SH-SY5Y (cell line): Measurements from ENCODE around the gene EBF3.

Experiments
- GATA2 ChIP-seq: IDR thresholded peaks from 2 replicates; pipeline ENCODE4 v1.6.1; 2011; ENCODE audit warnings: mild to moderate bottlenecking, low read depth, low read length
- GATA3 ChIP-seq: IDR thresholded peaks from 2 replicates; pipeline ENCODE4 v1.6.1; 2011; ENCODE audit warnings: low read depth, mild to moderate bottlenecking, low read length, moderate library complexity

The EBF3 gene

DNA sequence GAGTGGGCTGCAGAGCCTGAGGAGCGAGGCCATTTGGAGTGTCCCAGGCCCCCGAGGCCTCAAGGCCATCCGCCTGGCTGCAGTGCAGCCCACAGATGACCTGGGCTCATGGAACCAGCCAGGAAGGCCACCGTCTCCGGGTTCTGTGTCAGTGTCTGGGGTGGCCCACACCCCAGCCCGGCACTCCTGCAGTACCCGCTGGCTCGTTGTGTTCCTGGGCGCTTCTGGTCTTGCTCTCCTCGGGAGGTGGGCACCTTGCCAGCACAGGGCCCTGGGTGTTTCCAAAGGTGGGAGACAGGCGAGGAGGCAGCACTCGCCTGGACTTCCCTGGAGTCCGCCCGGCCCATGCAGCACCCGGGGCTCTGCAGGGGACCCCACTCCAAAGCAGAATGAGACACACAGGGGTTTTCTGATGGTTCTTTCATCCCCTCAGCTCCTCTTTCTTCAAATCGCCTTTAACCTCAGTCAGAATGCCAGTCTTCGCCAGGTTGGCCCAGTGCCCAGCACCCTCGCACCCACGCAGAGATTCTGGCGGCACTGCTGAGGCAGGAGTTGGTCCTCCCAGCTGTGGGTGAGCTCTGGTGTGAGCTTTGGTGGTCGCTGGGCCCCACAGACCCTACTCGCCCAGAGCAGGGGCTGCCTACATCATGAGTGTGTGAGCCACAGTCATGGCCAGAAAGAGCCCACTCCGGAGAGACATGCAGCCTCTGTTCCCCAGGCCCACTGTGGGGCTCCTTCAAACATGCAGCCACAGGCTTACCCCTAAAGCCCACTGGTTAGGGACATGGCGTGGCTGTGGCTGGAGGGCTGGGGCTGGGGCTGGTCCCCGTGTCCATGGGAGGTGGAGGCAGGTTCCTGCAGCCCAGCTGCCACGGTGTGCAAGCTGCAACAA lies 155.7 kb downstream of the EBF3 start:
- TF ChIP-seq GATA2: no peak
- no peak for TF ChIP-seq GATA3

DNA sequence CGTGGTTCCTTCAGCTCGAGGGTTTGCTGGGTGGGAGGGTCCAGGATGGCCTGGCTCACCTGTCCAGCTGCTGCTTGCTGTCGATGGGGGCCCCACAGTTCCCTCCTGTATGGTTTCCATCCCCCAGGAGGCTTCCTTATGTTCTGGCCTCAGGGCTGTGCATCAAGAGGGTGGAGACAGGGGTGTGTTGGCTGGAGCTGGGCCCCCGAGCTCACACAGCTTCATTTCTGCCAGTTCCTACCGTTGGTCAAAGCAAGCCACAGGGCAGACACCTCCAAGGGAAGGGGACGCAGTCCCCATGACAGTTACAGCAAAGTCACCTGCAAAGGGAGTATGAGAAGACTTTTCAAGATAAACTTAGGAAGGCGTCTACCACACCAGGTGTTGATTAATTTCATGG lies 156.9 kb downstream of the EBF3 start:
- TF ChIP-seq GATA3 (no peak), GATA2 (no peak)

DNA sequence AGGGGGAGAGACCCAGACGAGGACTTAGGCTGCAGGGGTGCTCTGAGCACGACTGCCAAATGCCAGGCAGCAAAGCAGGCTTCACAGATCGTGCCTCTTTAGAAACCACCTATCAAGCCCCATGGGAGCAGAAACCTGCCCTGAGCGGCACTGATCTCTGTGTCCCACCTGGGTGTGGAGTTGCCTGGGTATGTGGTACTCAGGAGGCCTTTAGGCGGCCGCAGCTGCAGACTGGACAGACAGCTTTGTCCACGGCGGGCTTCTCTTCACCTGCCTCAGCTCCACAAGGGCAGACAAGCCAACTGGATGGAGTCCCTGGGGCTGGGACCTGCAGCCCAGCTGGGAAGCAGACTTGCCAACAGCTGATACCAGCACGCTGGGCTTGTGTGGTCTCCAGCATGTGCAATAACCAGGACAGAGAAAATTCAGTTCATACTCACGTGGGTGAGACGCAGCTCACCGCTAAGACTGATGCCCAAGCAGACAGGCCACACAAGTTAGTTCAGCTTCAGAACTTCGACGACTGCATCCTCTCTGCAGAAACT lies 163.2 kb downstream of the EBF3 start:
- TF ChIP-seq GATA2: no peak

DNA sequence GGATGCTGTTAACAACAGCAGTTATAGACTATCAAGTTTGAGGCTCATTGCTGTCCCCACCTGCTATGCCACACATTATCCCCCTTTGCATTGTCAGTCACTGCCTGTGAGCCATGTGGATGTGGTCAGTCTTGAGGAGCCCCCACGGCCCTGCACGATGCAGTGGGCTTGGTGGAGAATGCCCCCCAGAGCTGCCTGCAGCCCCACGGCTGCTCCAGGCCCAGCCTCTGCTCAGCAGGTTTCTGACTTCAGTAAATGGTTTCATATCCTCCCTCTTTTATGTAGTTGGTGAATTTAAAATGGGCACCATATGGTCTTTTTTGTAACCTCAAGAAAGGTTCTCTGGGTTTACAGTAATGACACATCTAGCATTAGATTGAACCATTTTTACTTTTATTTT lies 164.1 kb downstream of the EBF3 start:
- TF ChIP-seq GATA2: no peak
- TF ChIP-seq GATA3: no peak

DNA sequence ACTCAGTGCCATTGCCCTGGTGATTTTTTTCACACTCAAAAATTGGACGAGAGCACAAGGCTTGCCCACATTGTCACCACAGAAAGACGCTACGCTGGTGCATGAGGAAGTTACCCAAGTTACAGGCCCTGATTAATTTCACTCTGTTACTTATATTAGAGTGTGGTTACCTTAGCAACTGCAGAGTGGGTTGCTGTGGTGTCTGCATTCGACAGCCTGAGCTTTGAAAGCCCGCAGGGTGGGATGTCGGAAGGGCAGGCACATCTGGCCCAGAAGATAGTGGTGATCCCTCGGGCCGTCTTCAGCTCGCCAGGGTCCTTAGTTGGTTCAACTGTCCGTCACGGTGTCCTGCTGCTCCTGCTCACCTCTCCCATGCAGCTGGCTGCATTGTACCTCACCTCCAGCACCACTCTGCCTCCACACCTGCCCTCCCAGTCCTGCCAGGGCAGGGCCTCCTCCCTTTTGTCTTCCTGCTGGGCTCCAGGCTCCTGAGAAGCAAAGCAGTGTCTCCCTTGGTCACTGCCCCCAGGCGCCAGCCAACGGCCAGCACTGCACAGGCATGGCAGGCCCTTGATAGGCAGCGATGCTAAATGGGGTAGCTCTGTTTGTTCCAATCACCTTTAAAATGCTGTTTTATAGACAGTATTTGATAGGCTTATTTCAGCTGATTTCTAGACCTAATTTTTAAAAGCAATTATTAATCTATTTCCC lies 167.2 kb downstream of the EBF3 start:
- TF ChIP-seq GATA3 (no peak), GATA2 (no peak)

DNA sequence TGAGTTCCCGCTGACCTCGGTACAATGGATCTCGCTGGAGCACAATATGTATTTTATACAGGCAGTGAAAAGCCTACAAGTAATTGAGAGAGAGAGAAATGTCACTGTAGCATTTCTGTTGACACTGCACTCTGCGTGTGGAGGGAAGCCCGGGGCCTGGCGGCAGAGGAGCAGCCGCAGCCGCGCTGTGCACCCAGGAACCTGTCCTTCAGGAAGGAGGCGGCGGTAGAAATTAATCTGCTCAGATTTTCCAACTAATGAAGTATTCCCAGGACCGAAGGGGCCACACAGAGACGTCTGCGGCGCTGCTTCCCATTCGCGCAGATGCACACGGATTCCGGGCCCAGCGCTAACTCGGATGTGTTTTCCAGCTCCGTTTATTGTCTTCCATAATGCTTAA lies 170.1 kb downstream of the EBF3 start:
- no peak for TF ChIP-seq GATA2

DNA sequence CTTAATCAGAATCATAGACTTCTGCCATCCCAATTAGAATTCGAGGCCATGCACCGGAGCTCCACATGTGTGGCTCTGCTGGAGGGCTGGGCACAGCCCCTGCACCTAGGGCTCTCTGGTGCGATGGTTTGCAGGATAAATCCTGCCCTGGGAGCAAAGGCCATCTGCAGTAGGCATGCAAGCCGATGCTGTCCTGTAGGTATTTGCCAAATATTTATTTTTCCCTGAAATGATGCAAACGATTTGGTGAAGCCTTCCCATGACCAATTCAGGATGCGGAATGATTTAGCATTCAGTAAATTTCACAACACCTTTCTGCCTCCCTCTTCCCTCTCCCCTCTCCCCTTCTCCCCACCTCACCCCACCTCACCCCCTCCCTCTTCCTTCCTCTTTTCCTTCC lies 170.6 kb downstream of the EBF3 start:
- TF ChIP-seq GATA3 (no peak), GATA2 (no peak)

DNA sequence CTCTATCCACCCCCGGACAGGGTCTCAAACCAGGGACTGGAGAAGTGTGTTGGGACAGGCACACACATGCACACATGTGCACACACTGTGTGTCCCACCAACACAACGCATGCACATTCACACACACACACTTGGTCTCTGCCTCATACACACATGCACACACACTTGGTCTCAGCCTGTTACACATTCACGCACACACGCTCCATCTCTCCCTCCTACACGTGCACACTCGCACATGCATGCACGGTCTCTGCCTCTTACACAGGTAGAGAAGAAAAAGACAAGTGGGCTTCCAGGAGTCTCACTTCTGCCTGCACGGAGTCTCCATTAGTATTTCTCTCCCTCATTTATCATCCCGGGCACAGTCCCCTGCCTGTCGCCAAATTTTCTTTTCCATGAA lies 171.2 kb downstream of the EBF3 start:
- TF ChIP-seq GATA2 (no peak), GATA3 (no peak)

DNA sequence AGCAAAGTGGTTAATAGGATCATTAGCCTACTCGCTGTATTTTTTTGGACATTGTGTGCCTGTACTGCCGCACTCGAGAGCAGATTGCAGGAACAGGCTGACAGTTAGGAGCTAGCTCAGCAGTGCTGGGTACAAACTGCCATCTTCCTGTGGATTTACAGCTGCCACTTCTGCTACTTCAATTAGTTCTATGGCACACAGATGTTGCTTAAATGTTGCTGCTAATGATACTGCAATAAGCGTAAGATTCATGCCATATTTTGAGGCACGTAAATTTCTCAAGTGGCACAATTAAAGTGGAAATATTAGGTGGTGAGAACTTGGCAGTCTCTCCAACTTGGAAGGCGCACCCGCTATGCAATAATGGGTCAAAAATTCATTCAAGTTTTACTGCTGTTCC lies 171.9 kb downstream of the EBF3 start:
- TF ChIP-seq GATA3 (no peak), GATA2 (no peak)

DNA sequence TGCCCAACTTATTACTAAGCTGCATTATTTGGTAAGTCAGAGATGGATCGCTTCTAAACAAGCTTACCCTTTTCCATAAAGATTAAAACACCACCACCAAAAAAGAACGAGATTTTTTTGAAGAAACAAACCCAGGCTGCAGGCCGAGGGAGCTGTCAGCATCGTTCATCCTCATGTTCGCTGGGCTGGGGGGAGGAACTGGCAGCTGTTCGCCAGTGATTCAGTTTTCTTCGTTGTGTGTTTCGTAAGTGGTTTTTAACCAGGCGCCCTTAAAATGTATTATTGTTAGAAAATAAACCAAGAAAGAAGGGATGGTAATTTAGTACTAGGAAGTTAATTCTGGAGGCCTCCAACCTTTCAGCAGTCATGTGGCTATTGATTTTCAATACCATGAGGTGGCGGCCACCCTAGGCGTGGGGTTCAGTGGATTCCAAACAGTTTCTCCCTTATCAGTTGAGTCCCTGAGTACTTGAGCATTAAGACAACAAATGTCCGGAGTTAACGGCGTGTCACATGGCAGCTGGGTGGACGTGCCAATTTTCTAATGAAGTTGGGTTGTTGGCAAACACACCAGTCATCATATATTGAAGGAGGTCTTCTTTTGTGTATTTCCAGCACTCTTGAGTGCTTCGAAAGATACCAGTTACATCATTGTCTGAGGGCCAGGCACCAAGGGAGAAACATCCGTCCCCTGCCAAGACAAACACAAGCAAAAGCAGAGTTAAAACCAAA lies 173.2 kb downstream of the EBF3 start:
- TF ChIP-seq GATA3: no peak
- no peak for TF ChIP-seq GATA2

DNA sequence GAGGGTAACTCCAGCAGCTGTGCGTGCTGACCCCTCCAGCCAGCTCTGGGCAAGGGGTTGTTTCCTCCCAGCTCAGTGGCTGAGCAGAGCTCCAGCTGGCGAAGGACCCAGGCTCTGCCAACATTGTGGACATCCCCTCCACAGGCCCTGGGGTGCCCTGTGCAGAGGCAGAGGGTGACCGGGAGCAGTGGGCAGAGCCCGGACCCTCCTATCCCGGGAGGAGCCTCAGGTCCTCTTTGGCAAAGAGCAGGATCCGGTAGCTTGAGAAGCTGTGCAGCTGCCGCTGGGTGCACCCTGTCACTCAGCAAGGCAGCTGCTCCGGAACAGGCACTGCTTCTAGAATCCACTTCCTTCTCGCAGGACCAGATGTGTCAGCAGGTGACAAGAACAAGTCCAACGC lies 175.9 kb downstream of the EBF3 start:
- TF ChIP-seq GATA3: no peak
- no peak for TF ChIP-seq GATA2

DNA sequence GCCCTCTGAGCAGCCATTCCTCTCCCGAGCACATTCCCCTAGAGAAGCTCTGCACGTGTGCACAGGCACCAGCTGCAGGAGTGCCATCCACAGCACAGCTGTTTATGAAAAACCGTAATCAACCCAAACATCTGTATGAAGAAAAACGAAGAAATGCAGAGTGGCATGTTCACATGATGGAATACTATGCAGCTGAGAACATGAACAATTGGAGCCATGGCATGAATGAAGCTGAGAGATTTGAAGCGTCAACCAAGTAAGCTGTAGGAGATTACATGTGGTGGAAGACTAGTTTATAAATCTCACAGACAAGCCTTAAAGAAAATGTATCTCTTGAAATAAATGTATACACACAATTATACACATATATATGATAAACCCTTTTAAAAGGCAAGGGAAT lies 176.5 kb downstream of the EBF3 start:
- TF ChIP-seq GATA2: no peak
- TF ChIP-seq GATA3: no peak

DNA sequence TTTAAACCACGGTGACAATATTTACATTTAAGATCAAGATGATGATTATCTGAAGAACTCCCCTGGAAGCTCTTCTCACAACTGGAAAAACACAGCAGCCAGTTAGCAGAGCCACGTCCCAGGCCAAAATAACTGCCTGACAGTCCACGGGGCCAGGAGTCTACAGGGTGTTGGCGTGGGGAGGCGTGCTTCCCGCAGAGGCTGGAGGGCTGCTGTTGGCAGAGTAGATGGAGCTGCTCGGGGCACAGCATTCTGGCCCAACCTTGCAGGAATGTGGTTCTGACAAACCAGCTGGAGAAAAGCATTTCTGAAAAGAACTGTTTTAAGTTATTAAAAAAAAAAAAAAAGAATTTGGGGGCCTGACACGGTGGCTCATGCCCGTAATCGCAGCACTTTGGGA lies 177.9 kb downstream of the EBF3 start:
- TF ChIP-seq GATA3 (no peak), GATA2 (no peak)

DNA sequence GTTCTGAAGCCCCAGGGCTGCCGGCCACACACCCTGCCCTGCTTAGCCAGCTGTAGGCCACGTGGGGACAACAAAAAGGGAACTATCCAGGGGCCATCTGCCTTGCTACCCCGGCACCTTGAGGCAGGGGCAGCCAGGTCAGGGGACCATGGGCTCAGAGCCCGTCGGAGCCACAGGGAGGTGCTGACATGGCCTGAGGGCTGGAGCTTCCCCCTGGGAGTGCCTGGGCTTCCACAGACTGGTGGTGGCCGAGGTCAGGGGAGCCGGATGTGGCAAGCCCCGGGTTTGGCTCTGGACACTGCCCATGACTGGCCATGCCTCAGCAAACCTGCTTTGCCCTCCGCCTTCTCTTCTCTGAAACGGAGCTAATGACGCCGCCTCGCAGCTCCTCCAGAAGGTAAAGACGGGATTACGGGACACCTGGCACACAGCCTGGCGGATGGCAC lies 178.5 kb downstream of the EBF3 start:
- no peak for TF ChIP-seq GATA3
- no peak for TF ChIP-seq GATA2
